GM15510 (cell line): ENCODE data around the gene GNAQ.

ENCODE experiments used
- POLR2A ChIP-seq: IDR thresholded peaks from 3 replicates; pipeline ENCODE4 v1.6.1; 2011; ENCODE audit warnings: borderline replicate concordance; ENCODE audit not compliant: insufficient read length; ENCODE audit errors: extremely low read depth

GNAQ gene

DNA sequence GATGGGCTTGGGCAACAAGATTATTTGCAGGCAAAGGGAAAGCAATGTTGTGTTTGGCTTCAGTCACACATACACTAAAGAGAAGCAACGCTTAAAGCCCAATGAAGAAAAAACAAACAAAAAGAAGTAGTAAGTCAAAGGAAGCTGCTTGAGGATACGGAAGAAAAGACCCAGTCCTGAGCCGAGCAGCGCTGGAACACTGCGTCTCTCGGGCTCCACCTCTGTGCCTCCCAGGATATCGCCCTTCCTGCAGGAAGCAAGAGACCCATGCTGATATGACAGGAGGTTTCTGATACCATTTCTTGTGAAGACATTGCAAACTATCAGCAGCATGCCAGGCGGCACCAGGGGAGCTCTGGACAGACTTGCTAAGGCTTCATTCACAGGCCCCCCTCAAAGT, 9.9 kb downstream of the GNAQ start:
- no peak for TF ChIP-seq POLR2A

DNA sequence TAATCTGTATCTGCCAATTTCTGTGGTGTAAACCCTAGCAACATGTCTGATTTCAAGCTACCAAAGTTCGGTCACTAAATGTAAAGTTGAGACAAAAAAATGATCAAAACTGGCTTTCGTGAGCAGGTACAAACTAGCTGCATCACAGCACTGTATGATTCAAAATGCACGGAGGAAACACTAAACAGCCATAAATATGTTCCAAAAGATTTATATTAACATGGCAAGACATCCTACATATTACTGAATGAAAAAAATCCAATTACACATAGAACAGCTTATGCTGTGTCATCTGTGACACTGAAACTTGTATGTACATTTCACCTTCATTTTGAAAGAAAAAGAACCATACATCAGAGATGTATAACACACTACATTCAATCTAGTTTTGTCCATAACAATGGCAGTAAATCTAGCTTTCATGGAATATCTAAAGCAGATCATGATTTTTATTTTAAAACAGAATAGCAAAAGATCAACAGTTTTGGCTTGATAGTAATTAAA, 14.4 kb downstream of the GNAQ start:
- no peak for TF ChIP-seq POLR2A

DNA sequence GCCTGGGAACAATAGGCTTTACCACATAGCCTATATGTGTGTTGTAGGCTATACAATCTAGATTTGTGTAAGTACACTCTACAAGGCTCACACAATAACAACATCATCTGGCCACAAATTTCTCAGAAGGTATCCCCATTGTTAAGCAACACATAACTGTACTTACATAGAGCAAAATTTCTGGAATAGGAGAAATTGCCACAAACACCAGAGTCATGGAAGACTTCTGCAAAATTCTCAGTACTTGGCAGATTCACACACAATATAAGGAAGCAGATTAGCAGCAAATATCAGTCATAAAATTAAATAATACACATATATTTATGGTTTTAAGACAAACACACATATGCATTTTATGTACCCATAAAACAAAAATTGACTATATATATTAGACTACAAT, 16.4 kb downstream of the GNAQ start:
- no peak for TF ChIP-seq POLR2A

- TF ChIP-seq POLR2A: no peak
Measured at GRCh38 chr9:78014776-78015175, 16.8 kb downstream of the GNAQ start.

DNA sequence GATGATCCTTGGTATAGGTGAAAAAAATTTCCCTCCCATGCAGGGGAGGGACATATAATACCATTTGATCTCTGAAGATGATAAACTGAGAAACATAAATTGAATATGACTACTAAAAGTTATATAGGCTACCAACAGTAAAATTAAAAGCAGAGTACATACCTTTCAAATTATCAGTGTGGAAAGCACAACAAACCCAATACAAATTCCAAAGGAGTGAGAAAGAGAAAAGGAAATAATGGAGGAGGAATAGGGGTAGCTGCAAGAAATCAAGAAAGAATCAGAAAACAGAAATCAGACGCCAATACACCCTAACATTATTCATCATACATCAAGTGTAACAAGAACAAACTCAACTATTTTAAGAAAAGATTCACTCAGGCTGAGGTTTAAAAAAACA, 17.7 kb downstream of the GNAQ start:
- TF ChIP-seq POLR2A: no peak

DNA sequence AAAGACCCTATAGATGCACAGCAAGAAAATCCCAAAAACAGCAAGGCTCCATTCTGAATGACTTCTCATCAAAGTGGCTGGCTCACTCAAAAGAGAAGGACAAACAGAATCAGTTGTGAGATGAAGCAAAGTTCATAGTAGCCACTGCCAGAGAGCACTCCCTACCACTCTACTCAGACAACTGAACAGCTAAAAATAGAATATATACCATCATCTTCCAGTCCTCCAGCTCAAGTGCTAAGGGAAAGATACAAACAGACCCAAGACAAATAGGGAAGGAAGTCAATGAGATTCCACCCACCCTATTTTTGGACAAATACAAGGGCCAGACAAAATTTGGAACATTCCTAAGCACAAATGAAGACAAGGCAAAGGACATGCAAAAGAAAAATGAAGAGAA, 20.6 kb downstream of the GNAQ start:
- no peak for TF ChIP-seq POLR2A

GRCh38 chr9:78010445-78010844, 21.2 kb downstream of the GNAQ start:
- no peak for TF ChIP-seq POLR2A

DNA sequence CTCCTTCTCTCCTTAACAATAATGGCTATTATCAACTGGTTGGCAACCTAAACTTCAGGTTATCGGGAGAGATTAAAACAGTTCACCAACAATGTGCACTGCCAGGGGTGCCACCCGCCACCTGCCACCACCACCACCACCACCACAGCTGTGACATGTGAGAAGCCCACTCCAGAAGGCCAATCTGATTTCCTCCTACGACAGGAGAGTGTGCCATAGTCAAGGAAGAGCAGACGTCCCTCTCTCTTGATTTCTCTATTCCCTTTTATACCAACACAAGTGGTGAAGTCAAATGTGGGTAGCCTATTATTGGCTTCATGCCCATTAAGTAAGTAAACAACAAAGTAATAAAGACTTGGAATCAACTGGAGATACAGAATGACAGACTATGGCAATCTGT, 22.4 kb downstream of the GNAQ start:
- TF ChIP-seq POLR2A: no peak

DNA sequence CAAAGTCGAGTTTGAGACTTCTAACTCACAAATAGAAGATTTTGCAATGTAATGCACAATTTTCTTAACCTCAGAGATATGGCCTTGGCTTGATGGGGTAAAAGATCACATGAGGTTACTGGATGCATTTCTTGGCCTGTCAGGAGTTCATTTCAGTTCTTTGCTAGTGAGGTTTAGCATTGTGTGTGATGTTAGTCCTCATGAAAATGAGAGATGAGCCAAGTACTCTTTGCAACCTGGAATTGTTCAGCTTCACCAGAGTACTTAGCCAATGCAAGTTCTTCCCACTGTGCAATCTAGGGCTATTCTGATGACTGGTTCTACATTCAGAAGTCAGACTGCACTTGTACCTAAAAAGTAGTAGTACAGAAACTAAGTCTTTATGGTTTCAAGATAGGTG, 24.9 kb downstream of the GNAQ start:
- TF ChIP-seq POLR2A: no peak

DNA sequence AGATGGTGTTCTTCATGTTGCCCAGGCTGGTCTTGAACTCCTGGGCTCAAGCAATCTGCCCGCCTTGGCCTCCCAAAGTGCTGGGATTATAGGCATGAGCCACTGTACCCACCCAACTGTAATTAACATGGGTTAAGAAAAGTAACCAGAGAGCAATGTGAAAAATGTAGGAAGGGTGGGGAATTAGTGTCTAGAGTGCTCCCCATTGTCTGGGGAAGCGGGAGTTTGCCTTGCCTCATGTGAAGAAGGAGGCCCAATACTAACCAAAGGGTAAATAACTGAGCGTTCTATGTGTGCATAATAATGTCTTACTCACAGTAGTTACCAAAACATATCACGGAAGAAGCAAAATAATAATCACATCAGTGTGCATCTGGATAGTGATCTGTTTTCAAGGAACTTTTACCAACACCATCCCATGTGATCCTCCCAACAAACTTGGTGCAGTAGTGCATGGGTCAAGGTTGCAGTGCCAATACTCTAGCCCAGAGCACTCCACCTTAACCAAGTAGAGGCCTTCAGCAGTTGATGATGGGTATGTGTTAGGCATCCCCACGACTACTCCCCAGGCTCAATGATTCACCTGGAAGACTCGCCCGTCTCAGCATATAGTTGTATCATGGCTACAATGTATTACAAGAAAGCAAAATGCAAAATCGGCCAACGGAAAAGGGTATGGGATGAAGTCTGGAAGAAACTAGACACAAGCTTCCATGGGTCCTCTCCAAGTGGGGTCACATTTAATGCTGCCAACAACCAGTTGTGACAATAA, 26.2 kb downstream of the GNAQ start:
- no peak for TF ChIP-seq POLR2A

DNA sequence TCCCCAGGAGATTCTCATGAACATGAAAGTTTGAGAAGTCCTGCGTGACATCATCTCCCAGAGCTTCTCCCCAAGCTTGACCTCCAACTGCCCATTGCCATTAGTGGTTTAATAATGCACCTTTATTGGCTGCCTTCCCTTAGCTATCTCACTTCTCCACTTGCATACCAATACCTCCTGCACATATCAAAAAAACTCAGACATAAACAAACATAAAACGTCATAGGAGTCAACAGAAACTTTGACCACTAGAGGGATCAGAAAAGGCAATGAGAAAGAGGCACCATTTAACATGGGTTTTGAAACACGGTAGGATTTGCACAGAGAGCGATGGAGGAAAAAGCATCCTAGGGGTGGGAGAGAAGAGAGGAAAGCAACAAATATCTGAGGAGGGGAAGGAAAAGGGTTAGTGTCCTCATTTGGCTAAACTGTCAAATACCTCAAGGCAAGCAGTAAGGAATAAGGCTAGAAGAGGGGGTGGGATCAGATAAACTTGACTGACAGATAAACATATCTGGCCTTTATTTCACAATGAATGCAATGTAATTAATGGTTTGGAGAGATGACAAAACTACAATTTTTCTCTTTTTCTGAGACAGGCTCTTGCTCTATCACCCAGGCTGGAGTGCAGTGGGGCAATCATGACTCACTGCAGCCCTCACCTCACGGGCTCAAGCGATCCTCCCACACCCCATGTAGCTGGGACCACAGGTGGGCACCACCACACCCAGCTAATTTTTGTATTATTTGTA, 27.0 kb downstream of the GNAQ start:
- TF ChIP-seq POLR2A: no peak

DNA sequence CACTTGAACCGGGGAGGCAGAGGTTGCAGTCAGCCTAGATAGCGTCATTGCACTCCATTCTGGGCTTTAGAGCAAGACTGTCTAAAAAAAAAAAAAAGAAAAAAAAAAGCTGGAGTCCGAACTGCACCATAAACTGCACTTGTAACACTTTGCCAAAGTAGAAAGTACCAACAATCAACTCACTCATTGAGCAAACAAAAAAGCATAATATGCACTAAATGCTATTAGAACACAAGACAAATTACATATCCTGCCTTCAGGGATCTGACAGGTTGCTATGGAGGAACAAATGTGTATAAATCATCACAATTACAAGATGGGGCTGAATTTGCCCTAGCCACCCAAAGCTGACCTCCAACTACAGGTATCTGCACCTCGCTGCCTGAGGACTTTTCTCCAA, 27.9 kb downstream of the GNAQ start:
- TF ChIP-seq POLR2A: no peak

DNA sequence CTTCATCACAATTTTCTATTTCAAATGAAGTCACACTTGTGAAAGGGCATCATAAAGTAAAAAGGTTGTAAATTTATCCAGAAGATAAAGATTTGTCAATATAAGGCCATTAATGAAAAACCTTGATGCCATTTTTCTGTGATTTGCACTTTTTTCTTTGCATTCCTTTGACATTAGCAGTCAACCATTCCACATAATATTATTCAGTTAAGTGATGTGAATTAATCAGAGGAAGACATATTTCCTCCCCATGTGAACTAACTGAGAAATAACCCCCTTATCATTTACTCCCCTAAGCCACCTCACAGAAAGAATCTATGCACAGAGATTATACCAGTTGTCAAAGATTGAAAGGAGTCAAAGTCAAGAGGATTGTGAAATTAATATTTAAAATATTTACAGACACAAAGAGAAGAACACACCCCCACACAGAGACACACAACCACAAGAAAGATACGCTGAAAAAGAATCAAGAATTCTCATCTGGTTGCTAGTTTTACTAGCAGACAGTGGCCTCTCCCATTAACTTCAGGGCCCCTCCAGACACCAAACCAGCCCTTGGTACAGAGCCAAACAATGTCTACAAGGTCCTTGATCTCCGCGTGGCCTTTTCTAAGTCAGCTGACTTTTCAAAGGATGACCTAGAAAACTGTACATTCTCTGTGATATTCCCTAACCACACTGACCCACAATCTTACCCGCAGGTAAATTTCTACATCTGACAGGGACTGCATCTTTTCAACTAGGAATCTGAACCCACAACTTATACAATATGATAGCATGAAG, 29.5 kb downstream of the GNAQ start:
- TF ChIP-seq POLR2A: no peak

- TF ChIP-seq POLR2A: no peak
Measured at GRCh38 chr9:78000221-78000620, 31.4 kb downstream of the GNAQ start.

- TF ChIP-seq POLR2A: no peak
Measured at GRCh38 chr9:77999231-77999631, 32.4 kb downstream of the GNAQ start.
